Smooth muscle cell (in vitro differentiated cells): ENCODE data around the gene HTR5A. TPM values are rescaled to one million over a fixed set of nuclear protein-coding genes. Genes with fewer than 3 reads are reported as not detected.

Experiments used
- DNase-seq: peaks from one replicate; lab custom pipeline; 2025; ENCODE audit not compliant: unreplicated experiment; lab: John Stamatoyannopoulos, UW
- H2AFZ ChIP-seq: fragments of 200-600 bp; sonication (generic); 2 replicates; pipeline ENCODE4 v1.6.0; 2016; ENCODE audit warnings: antibody characterized with exemption, low read depth, mild to moderate bottlenecking
- H3F3A ChIP-seq: fragments of 200-600 bp; sonication (generic); 2 replicates; pipeline ENCODE4 v1.6.0; 2017; ENCODE audit warnings: antibody characterized with exemption, low read depth
- H3K27ac ChIP-seq: fragments of 200-600 bp; sonication (generic); 2 replicates; pipeline ENCODE4 v1.5.1; 2016; ENCODE audit warnings: low read depth, mild to moderate bottlenecking
- H3K27me3 ChIP-seq: fragments of 200-600 bp; sonication (generic); 2 replicates; pipeline ENCODE4 v1.6.1; 2016; ENCODE audit warnings: low read depth, mild to moderate bottlenecking
- H3K36me3 ChIP-seq: fragments of 200-600 bp; sonication (generic); 2 replicates; pipeline ENCODE4 v1.5.1; 2016; ENCODE audit warnings: low read depth
- H3K4me1 ChIP-seq: fragments of 200-600 bp; sonication (generic); 2 replicates; pipeline ENCODE4 v1.5.1; 2016; ENCODE audit warnings: low read depth
- H3K4me2 ChIP-seq: fragments of 200-600 bp; sonication (generic); 2 replicates; pipeline ENCODE4 v1.6.0; 2016; ENCODE audit warnings: mild to moderate bottlenecking
- H3K4me3 ChIP-seq: fragments of 200-600 bp; sonication (generic); 2 replicates; pipeline ENCODE4 v1.5.1; 2016; ENCODE audit warnings: mild to moderate bottlenecking
- H3K79me2 ChIP-seq: fragments of 200-600 bp; sonication (generic); 2 replicates; pipeline ENCODE4 v1.6.0; 2016; ENCODE audit warnings: low read depth, mild to moderate bottlenecking
- H3K9ac ChIP-seq: fragments of 200-600 bp; sonication (generic); 2 replicates; pipeline ENCODE4 v1.6.0; 2016; ENCODE audit warnings: low read depth
- H3K9me3 ChIP-seq: fragments of 200-600 bp; sonication (generic); replicated peaks from 2 replicates; pipeline ENCODE4 v1.5.1; 2016; ENCODE audit warnings: low read depth
- H4K20me1 ChIP-seq: fragments of 200-600 bp; sonication (generic); 2 replicates; pipeline ENCODE4 v1.6.0; 2016; ENCODE audit warnings: low read depth
- WGBS: methylation state at CpG from one replicate; pipeline ENCODE4 v1.1.7; 2016; ENCODE audit warnings: low lambda C conversion rate; 5-methylcytosine and 5-hydroxymethylcytosine counted together
- polyA plus RNA-seq: library from polyadenylated mRNA; unstranded; fragments of >200 nt; fragmentation: Nextera tagmentation; extraction: Ambion mirVana; gene quantifications from 2 replicates; pipeline ENCODE4 v1.2.1, GENCODE V29; 2016
- total RNA-seq: library from RNA; depleted of rRNA; stranded (reverse); fragments of >200 nt; gene quantifications from 2 replicates; pipeline ENCODE4 v1.2.3, GENCODE V29; 2014
- TF ChIP-seq, protein P1 (sequence below): fragments of 200-600 bp; sonication (generic); IDR thresholded peaks from 2 replicates; pipeline ENCODE4 v1.5.1; 2017; ENCODE audit warnings: borderline replicate concordance, mild to moderate bottlenecking, antibody characterized with exemption; ENCODE audit not compliant: insufficient read depth, poor library complexity, severe bottlenecking

HTR5A gene
- total and polyA plus RNA-seq, 2 experiments from 2014 or later, result not detected

DNA sequence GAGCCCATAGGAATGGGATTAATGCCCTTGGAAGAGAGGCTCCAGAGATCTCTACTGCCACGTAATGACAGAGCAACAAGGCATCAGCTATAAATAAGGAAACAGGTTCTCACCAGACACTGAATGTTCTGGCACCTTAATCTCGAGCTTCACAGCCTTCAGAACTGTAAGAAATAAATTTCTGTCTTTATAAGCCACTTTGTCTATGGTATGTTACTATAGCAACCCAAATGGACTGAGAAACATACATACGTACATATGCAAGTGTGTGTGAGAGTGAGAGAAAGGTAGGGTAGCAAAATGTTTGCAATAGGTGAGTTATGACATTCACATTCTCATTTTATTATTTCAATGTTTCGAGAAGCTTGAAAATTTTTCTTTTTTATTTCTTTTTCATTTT, 22.1 kb upstream of the HTR5A start:
- TF ChIP-seq, protein P1, sequence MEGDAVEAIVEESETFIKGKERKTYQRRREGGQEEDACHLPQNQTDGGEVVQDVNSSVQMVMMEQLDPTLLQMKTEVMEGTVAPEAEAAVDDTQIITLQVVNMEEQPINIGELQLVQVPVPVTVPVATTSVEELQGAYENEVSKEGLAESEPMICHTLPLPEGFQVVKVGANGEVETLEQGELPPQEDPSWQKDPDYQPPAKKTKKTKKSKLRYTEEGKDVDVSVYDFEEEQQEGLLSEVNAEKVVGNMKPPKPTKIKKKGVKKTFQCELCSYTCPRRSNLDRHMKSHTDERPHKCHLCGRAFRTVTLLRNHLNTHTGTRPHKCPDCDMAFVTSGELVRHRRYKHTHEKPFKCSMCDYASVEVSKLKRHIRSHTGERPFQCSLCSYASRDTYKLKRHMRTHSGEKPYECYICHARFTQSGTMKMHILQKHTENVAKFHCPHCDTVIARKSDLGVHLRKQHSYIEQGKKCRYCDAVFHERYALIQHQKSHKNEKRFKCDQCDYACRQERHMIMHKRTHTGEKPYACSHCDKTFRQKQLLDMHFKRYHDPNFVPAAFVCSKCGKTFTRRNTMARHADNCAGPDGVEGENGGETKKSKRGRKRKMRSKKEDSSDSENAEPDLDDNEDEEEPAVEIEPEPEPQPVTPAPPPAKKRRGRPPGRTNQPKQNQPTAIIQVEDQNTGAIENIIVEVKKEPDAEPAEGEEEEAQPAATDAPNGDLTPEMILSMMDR, result no peak
- Histone ChIP-seq H3F3A (no peaks in the 10 kb centered on the region), H3K4me2 (no peak overlapping the region), H3K27me3 (no peaks in the 10 kb centered on the region), H3K27ac (no peak overlapping the region), H3K4me3 (no peak overlapping the region), H2AFZ (no peak overlapping the region), H3K9ac (no peak overlapping the region), H3K4me1 (no peaks in the 10 kb centered on the region), H4K20me1 (no peaks in the 10 kb centered on the region), H3K79me2 (no peaks in the 10 kb centered on the region), H3K36me3 (no peaks in the 10 kb centered on the region), H3K9me3 (no peaks in the 10 kb centered on the region)
- 83% methylated on average over 4 of the region's 4 CpGs for WGBS
- no peak for DNase-seq

DNA sequence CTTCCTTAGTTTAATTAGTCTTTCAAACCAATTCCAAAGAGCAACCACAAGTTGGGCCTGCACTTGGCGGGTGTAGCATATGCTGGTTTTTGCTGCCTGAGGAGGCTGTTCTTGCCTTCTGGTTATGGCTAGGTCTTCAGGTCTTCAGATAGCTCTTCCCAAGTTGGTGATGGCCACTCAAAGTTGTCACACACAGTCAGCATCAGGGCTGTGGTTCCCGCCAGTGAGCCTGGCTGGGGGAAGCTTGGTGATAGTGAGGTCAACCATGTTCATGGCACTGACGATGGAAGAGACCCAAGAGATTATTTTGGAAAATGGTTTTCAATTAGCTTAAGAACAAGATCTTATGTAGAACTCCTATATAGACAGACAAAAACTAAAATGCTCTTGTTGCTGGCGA, 18.8 kb upstream of the HTR5A start:
- Histone ChIP-seq H3K4me2 (no peak overlapping the region), H3K4me3 (no peak overlapping the region), H2AFZ (no peak overlapping the region), H3F3A (no peaks in the 10 kb centered on the region), H3K36me3 (no peaks in the 10 kb centered on the region), H3K9me3 (no peaks in the 10 kb centered on the region), H3K9ac (no peak overlapping the region), H4K20me1 (no peaks in the 10 kb centered on the region), H3K27ac (no peak overlapping the region), H3K27me3 (no peaks in the 10 kb centered on the region), H3K4me1 (no peaks in the 10 kb centered on the region), H3K79me2 (no peaks in the 10 kb centered on the region)
- TF ChIP-seq, protein P1, result no peak
- no peak for DNase-seq
- WGBS, result 96% methylated on average over 4 of the region's 4 CpGs

DNA sequence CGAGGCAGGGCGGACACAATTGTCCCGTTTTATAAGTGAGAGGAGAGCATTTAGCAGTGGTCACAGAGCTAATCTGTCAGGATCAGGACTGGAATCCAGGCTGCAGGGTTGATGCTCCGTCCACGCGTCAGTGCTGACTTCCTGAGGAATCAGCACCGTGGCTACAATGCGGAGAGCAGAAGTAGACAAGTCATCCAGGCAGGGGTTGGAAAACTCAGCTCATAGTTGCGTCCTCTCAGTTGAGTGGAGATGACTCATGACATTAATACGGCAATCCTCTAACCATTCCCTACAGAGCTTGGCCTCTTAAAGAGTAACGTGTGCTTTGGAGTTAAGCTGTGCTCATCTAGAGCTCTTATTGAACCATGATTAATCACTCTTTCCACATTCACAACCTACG, 17.1 kb upstream of the HTR5A start:
- WGBS, result 48% methylated on average over 12 of the region's 12 CpGs
- Histone ChIP-seq H3K79me2 (no peaks in the 10 kb centered on the region), H3K4me2 (no peak overlapping the region), H3K27ac (no peak overlapping the region), H2AFZ (no peak overlapping the region), H3K4me1 (no peaks in the 10 kb centered on the region), H3F3A (no peaks in the 10 kb centered on the region), H3K27me3 (no peaks in the 10 kb centered on the region), H3K9me3 (no peaks in the 10 kb centered on the region), H3K4me3 (no peak overlapping the region), H3K36me3 (no peaks in the 10 kb centered on the region), H3K9ac (no peak overlapping the region), H4K20me1 (no peaks in the 10 kb centered on the region)
- DNase-seq, result no peak
- TF ChIP-seq, protein P1, result no peak

DNA sequence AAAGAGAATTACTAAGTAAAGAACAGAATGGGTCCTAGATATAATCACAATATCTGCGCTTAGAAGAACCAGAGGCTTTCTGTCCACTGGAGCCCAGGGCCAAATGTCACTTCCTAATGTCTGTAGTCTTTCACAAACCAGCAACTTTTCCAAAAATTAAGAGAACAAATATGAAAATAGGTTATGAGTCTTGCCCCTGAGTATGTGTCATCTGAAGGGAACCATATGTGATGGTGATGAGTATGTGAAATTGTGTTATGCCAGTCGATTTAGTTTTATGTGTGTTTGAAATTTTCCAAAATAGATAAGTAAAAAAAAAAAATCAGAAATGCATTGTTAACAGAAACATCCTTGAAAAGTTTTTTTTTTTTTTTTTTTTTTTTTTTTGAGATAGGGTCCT, 15.4 kb upstream of the HTR5A start:
- no peaks in the 10 kb centered on the region for H3K36me3 ChIP-seq
- no peaks in the 10 kb centered on the region for H3K27me3 ChIP-seq
- H3K4me2 ChIP-seq, result no peak overlapping the region
- 88% methylated on average over 2 of the region's 2 CpGs for WGBS
- DNase-seq, result no peak
- no peaks in the 10 kb centered on the region for H3K4me1 ChIP-seq
- no peak overlapping the region for H3K4me3 ChIP-seq
- no peak overlapping the region for H3K27ac ChIP-seq
- TF ChIP-seq, protein P1, result no peak
- no peak overlapping the region for H2AFZ ChIP-seq
- H3K79me2 ChIP-seq, result no peaks in the 10 kb centered on the region
- H3F3A ChIP-seq, result no peaks in the 10 kb centered on the region
- no peaks in the 10 kb centered on the region for H3K9me3 ChIP-seq
- H4K20me1 ChIP-seq, result no peaks in the 10 kb centered on the region
- no peak overlapping the region for H3K9ac ChIP-seq
